Measurements from ENCODE around the gene SDCCAG8.

GRCh38 chr1:243548516-243548915 lies 292.7 kb downstream of the SDCCAG8 start:
- no peak for TF ChIP-seq CTCF (IDR thresholded peaks at IDR 0.05; ENCODE audit: low read depth, low read length, missing input control)
- no peak for TF ChIP-seq REST (IDR thresholded peaks at IDR 0.05)
- TF ChIP-seq SP1 (IDR thresholded peaks at IDR 0.05), result no peak
- TF ChIP-seq TAF1 (conservative IDR thresholded peaks at IDR 0.05), result no peak
- no peak for TF ChIP-seq GABPA (IDR thresholded peaks at IDR 0.05 in 1 of 2, conservative IDR thresholded peaks at IDR 0.05 in 1 of 2)
- TF ChIP-seq EGR1 (IDR thresholded peaks at IDR 0.05; ENCODE audit: low read depth in 2 of 2), result no peak
- no peak for TF ChIP-seq YY1 (IDR thresholded peaks at IDR 0.05)
- no peak for TF ChIP-seq ZBTB33 (IDR thresholded peaks at IDR 0.05)
- no peak for TF ChIP-seq RAD21 (IDR thresholded peaks at IDR 0.05)
- no peak for TF ChIP-seq HNF4A (conservative IDR thresholded peaks at IDR 0.05)
- TF ChIP-seq NR2F2 (IDR thresholded peaks at IDR 0.05), result no peak
- TF ChIP-seq MAX (IDR thresholded peaks at IDR 0.05), result no peak
- no peak for TF ChIP-seq FOXA2 (IDR thresholded peaks at IDR 0.05)
